GM21381 (cell line): ENCODE data around the gene HOXA3.

Source experiments
- ATAC-seq: cut with Tn5 transposase; IDR thresholded peaks from one replicate; pipeline ENCODE4 v1.9.1; 2021; ENCODE audit warnings: mild to moderate bottlenecking, moderate library complexity; ENCODE audit not compliant: unreplicated experiment

HOXA3 gene

GRCh38 chr7:27095050-27095896, 57.1 kb downstream of the HOXA3 start:
- no peak for ATAC-seq

DNA sequence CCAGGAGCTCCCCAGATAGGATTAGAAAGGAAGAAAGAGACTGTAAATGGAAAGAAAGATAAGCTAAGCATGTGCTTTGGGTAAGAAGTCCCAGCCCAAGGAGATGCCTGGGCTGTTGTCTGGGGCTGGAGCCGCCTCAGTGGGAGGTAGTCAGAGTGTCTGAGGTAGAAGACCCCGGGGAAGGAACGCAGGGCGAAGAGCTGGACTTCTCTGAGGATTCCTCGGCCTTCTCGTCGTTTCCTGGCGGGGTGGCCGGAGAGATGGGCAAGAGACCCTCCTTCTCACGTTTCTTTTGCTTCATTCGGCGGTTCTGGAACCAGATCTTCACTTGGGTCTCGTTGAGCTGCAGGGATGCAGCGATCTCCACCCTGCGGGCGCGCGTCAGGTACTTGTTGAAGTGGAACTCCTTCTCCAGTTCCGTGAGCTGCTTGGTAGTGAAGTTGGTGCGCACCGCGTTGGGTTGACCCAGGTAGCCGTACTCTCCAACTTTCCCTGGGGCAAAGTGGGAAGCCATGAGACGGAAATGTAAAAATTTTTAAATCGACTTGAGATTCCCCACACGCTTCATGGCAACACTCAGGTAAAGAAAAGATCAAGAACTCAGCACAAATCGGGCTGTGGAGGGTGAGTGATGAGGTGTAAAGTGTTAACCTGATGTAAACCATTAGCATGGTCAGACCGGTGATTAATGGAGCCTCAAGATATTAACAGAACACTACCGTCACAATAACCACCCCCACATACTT, 57.9 kb downstream of the HOXA3 start:
- ATAC-seq: no peak

DNA sequence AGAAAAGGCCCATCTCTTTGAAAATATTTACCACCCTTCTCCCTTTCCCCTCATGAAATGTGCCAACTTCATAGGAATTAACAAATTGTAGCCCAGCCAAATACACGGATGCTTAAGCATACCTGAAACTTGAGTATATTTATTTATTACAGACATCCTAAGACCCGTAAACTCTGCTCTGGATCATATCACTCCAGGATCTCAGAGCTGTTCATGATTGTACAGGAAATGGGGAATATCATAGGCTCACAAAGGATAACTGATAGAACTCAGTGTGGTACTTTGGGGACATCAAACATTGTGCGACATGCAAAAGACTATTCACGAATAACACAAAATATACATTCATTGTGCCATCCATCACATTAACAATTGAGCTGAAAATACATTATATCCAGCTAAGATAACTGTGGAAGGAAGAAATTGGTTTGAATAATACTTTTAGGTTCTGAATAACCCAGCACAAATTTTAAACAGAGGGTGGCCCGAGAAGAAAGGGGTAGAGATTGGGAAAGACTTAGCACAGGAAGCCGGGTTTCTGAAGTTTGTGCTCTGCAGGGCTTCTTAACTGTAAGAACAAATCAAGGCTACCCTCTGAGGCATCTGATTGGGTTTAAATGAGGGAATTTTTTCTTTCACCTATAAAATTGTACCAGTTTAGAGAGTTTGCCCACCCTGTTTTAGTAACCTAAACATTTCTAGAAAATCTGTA, 59.0 kb downstream of the HOXA3 start:
- ATAC-seq: no peak

DNA sequence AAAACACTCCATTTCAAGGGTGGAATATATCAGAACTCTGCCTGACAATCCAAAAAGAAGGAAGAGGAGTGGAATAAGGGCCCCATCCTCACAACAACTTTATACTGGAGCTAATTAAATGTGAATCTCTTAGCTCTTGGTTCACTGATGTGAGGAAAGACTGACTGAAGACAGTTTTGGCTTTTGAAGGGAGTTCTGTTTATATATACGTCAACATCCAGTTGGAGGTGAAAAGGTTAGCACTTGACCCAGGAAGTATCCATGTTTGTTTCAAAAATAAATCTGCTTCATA, 59.6 kb downstream of the HOXA3 start:
- no peak for ATAC-seq

DNA sequence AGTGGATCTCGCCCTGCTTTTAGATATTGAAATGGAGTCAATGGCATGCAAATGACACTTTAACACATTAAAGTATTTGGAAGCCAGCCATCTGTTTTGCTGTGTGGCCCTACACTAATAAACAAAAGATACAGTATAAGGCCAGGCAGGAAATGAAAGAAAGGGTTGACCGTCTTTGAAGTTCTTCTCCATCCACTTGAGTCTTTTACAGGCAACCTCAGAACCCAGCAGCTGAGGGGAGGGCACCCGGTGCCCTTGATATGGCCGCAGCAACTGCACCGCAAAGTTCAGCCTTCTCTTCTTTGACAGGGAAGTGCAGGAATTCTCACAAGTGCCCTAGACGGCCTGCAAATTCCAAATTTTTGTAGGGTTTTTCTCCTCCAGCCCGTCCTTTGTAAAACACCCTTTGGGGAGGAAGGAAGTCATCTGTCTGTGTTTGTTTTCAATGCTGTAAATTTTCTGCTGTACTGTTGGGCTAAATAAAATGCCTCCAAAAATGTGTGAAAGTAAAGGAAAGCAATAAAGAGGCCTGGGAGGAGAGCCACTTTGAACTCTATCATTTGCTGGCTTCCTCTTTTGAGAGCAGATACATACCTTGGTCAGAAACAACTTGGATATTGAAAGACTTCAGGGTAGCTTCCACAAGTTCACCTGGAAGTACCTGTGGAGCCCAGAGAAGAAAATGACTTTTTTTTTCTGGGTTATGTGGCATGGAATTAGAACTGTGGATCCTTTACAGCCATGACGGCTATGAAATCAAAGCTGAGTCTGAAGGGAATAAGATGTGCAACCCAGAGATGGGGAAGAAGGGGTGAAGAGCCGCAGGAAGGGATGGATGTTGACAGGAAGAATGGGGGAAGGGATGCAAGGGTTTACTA, 60.2 kb downstream of the HOXA3 start:
- no peak for ATAC-seq

DNA sequence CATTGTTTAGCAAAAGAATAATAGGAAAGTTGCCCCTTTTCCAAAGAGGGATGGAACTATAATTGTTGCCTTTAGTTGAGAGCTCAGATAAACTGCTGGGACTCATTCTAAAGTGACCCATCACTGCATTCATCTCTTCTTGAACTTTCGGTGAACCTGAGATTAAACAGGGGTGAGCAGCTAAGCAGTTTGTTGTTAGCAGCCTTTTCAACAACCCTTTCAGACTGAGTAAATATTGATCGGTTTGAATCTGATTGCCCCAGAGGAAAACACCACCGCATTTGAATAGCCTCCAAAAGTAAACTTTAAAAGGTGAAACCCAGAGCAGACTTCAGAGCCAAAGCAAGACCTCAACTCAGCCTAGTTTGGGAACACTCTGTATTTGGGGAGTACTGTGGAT, 61.3 kb downstream of the HOXA3 start:
- ATAC-seq: no peak

DNA sequence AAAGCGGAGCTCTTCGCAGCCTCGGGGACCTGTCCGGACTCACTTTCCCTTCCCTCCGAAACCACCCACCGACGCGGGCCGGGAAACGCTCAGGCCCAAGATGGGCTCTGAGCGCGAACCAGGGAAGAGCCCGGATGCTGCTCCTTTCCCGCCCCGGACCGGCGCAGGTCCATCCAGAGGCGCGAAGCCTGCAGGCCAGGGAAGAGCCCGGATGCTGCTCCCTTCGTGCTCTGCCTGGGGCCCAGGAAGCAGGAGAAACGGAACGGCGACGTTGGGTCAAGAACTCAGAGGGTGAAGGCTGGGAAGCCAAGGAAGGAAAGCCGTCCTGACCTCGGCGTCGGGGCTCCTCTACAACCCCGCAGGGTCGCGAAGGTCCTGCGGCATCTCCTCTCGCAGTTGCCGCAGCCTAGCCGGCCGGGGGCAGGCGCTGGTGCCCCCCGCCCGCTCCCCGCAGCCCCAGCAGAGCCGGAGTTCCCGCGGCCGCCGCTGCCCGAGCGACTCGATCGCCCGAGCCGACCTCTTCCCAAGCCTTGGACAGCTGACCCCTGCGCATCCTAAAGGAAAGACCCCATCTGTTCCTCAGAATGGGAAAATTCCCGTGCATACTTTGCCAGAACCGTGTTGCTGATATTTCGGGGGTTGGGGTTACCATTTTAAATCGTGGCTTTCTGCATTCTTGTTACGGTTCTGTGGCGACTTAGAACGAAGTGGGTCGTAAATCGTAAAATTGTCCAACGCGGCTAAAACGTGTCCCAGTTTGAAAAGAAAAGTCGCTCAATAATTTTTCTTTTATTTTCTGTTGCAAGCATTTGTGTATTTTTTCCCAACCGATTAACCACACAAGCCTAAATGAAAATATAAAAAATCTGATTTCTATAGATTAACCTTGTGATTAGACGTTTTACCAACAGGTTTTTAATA, 64.1 kb downstream of the HOXA3 start:
- no peak for ATAC-seq

DNA sequence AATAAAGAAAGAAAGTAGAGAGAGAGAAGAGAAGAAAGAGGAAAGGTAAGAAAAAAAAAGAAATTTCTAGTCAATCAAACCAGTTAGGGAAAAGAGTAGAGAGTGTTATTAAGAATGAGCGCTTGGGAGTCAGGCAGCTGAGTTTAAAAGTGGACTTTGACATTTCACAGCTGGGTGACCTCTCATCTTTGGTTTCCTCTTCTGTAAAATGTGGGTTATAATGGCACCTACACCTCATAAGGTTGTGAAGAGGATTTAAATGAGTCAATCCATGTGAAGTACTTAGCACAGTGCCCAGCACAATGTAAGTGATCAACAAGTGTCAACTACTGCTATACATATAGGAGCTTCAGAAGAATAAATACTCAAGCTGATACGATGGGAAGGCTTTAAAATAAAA, 68.7 kb downstream of the HOXA3 start:
- ATAC-seq: no peak

GRCh38 chr7:27082171-27082570, 70.2 kb downstream of the HOXA3 start:
- ATAC-seq: no peak

GRCh38 chr7:27080844-27081436, 71.4 kb downstream of the HOXA3 start:
- ATAC-seq: no peak

- ATAC-seq: peak; percentile 55
Observed at GRCh38 chr7:27079234-27079975, 73.0 kb downstream of the HOXA3 start.

GRCh38 chr7:27078616-27079233, 73.7 kb downstream of the HOXA3 start:
- ATAC-seq: no peak

DNA sequence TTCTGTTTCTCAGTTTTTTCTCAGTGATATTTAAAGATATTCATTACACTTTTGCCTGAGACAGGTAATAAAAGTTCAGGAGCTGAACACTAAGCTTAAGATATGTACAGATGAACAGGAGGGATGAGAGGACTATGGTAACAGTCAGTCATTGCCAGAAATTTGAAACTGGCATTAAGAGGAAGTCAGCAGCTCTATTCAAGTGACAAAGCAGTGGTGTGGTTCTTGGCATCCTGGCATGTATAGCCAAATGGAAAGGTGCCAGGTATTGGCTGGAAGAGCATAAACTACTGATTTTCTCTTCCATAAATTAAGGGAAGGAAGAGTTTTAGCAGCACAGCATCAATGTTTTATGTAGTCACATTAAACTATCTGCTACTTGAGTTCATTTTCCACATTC, 79.3 kb downstream of the HOXA3 start:
- ATAC-seq: no peak

DNA sequence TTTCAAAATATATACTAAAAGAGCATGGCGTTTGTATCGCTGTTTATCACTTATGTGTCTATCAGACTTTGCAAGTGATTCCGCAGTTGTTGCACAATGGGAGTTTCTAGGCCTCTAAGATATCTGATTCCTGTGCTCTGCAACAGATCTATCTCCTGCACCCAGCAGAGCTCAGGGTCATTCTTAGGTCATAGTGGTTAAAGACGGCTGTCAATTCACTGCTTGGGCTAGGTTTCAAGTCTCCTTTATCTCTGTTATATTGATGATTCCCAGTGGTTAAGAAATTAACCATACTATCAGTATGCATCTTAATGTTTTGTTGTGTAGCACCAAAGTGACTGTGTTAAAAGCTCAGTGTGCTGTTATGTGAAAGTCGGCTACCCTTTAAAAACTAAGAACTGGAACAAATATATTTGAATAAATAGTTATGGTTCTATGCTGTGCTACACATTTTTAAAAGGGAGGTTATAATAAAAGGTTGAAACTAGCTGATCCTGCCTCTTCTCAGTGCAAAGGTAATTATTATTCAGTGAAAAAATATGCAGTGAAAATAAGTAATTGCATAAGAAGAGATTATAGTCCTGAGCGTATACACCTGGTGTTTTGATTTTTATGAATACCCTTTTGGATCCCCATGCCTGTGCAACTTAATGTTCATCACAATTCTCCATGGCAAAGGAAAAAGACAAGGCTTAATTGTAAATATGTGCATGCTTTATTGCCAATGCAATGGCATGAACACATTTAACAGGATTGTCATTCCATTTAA, 80.6 kb downstream of the HOXA3 start:
- ATAC-seq: no peak

DNA sequence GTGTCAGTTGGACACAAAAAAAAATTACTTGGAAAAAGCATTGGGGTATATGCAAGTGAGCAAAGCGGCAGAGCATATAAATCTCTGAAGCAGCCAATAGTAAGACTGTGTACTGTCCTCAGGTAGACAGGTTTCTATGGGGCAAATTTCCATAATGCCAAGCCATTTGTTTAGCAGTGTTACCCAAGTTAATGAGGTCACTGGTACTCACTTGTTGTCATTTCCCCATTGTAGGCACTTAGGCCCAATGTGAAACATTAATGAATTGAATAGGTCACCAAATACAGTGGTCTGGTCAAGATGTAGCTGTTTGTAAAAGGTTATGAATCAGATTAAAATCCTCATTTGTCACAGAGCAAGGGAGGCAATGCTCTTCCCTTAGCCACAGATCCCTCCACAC, 84.1 kb downstream of the HOXA3 start:
- ATAC-seq: no peak

DNA sequence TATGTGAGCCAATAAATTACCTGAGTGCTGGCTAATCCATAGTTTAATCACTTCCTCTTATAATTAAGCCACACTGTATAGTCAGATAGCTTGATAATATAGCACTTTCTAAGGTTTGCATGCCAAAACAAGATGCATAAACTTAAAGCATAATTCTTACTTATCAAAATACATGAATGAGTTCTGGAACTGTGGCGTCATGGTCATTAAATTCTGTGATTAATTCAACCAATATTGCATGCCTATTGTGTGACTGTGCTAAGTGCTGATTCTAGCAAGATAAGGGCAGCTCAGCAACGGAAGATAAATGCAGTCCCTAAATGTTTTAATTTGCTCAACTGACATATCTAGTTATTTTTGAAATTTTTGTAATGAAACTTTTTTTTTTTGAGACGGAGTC, 86.2 kb downstream of the HOXA3 start:
- no peak for ATAC-seq

- no peak for ATAC-seq
Observed at GRCh38 chr7:27065709-27066108, 86.7 kb downstream of the HOXA3 start.

GRCh38 chr7:27064661-27065060, 87.7 kb downstream of the HOXA3 start:
- no peak for ATAC-seq
